Ramos (cell line): ENCODE results near the gene NUTF2.
"Not testable (repeated sequence)": the region's sequence is repeated elsewhere in the genome, so short reads cannot be mapped to it uniquely, and the experiment has no call there.

Source experiments
- in situ Hi-C: fragments of 300-500 bp; cut with MboI; formaldehyde crosslinking; loops from one replicate; pipeline ENCODE4 v1.14.3; 2022; ENCODE audit warnings: low sequenced_read_pairs; ENCODE audit not compliant: unreplicated experiment

The NUTF2 gene

DNA sequence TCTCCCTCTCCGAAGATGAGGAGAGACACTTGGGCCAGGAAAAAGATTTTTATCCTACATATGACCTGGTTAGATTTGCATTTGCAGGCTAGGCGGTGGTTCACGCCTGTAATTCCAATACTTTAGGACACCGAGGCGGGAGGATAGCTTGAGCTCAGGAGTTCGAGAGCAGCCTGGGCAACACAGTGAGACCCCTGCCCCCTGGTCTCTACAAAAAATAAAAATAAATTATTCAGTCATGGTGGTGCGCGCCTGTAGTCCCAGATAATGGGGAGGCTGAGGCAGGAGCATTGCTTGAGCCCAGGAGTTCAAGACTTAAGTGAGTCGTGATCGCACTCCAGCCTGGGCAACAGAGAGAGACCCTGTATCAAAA, 12.5 kb upstream of the NUTF2 start:
- in situ Hi-C loops, result no loop called here

- in situ Hi-C loops, result not testable (repeated sequence)
These were observed 9.5 kb upstream of the NUTF2 start for GRCh38 chr16:67837190-67837589.

DNA sequence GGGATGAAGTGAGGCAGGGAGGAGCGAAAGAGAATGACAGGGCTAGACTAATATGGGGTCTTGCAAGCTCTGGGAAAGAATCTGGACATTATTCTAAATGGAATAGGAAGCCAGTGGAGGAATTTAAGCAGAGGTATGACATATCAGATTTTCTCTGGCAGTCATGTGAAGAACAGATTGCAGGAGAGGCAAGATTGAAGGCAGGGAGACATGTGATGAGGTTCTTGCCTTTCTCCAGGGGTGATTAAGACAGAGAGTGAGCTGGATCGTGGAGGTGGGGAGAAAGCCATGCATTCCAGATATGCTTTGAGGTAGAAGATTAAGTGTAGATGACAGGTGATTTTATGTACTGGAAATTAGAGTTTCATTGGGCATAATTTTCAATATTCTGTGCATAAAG, 8.9 kb upstream of the NUTF2 start:
- in situ Hi-C loops, result no loop called here

DNA sequence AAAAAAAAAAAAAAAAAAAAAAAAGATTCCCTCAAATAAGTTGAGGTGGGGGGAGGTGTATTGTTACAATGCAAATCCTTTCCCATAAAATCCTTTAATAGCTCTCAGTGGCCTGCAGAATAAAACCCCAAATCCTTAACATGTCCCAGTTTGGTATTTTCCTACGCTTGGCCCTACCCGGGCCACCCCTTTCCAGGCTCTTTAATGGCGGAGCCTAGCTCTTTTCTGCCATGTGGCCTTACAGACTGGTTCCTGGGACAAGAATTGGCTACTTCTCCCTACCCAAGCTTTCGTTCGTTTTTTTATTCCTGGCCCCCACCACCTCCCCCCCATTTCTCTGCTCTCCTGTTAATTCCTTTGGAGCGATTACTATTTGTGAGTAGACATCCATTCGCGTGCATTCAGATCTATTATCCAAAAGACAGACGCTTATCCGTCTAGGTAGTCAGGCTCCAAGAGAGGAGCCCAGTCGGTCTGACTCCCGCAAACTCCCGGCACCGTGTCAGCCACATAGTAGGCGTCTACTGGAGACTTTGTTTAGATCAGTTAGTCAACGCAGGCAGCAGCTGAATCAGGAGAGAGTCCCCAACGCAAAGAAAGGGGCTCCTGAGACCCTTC, 5.4 kb upstream of the NUTF2 start:
- in situ Hi-C loops, result no loop called here

DNA sequence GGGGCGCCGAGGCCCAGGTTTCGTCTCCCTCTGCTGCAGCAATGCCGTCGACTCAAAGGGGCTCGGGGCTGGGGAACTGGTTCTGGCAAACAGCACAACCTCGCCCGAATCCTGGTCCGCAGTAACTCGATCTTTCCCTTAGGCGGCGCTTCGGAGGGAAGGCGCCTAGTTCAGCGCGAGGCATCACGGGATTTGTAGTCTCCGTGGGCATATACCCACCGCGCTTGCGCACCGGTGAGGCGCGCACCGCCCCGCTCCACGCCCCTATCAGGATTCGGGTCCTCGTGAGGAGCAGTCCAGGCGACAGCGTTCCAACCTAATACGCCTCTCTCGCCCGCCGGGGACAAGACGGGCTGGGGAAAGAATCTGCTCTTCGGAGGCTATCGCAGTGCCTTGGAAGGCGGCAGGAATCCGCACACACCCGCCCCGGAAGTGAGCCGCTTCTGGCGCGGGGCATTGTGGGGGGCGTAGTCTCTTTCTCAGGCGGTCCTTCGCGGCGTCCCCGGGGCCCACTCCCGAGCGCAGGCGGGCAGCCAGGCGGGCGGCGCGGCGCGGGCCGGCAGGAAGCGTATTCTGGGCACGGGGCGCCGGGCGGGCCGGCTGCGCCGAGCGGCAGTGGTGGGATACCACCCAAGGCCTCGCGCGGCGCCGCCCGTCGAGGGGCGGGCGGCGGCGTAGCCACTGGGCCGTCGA, 4.8 kb upstream of the NUTF2 start, which contains the start of gene THAP11:
Gene THAP11, plus strand, starts transcription at position 505 of the 693 bp plus-strand sequence. CDS start 235 bp downstream, outside the sequence.
- in situ Hi-C loops, result no loop called here

GRCh38 chr16:67842509-67843342, 4.0 kb upstream of the NUTF2 start:
- in situ Hi-C loops, result no loop called here

GRCh38 chr16:67843343-67843765, 3.4 kb upstream of the NUTF2 start:
- in situ Hi-C loops, result no loop called here

- in situ Hi-C loops, result no loop called here
These were observed 2.2 kb upstream of the NUTF2 start for GRCh38 chr16:67844497-67844896.

DNA sequence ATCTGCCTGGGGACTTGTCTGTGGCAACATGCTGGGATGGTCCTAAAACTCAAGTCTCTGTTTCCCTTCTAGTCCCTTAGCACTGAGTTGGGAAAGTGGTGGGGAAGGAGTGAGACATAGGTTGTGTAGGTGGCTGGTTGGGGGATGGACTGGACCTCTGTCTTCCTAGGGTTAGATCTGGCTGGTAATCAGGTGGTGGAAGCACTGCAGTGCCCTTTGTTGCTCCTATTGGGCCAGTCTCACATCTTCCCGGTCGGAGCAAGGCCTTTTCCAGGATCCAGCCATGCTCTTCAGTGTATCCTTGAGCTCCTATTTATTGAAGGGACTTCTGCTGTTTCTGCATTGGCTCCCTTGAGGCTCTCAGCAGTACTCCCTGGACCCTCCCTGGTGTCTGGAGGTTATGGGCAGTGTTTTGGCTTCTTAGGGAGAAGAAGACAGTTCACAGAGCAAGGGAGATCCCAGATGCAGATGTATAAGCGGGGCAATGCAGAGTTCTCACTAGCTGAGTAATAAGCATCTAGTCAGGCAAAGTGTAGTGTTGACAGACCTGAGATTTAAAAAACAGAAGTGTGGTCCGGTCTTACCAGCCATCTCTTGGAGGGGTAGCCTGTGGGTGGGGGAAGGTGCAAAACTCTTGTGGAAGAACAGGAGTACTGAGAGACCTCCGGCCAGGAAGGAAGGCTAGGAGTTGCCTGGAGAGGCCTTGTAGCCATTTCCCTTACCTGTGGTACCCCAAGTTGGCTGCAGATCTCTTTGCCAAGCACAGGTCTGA, 1.3 kb upstream of the NUTF2 start:
- in situ Hi-C loops, result no loop called here

DNA sequence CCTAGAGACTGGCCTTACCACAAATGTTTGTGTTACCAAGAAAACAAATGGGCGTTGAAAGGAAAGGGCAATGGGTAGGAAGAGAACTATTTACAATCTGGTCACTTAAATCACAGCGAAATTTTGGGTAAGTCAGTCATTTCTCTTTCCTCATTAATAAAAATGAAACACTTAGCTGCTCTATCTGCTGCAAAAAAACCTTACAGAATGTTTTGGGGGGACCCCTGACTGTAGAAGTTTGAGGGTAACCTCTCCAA, 742 bp upstream of the NUTF2 start:
- in situ Hi-C loops, result no loop called here

DNA sequence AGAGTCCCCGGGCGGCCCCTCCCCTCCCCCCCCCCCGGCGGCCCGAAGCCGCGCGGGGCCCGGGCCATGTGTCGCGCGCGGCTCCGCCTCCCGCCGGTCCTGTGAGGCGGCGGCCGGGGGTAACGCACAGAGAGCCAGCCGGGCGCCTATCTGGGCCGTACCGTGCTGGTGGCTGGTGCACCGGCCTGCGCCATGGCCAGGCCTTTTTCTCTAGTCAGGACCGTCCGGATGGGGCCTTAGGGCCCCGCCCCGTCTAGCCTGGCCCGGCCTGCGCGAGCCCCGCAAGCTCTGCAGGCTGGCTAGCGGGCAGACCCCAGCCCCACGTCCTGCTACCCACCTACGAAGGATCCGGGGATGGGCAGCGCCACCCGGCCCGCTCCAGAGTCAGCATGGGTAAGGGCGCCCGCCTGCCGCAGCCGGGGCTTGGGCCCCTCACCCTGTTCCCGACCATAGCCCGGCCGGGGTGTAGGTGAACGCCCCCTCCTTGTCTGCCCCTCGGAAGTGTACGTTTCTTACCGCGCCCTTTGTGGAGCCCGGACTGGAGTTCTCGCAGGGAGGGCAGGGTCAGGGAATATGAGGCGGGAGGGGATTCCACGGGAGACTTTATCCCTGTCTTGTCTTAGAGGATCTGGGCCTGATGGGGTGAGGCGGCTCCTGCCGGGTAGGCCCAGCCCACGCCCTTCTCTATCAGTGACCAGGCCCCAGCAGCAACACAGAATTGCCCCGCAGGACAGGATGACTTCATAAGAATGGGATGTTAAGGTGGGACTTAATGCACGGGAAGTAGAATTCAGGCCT, 530 bp downstream of the NUTF2 start, which contains the start of gene CENPT:
Gene CENPT, minus strand, starts transcription at position 630 of the 798 bp plus-strand sequence. CDS start 13,834 bp downstream, outside the sequence.
- in situ Hi-C loops, result no loop called here

DNA sequence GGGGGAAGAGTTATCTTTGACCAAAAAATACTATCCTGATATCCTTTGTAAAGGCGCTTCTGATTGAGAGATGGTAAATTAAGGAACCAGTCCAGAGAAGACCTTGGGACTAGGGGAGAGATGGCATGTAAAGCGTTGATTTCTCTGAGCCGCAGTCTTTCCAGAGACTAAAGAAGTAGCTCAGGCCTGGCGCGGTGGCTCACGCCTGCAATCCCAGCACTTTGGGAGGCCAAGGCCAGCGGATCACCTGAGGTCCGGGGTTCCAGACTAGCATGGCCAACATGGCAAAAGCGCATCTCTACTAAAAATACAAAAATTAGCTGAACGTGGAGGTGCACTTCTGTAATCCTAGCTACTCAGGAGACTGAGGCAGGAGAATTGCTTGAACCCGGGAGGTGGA, 1.4 kb downstream of the NUTF2 start:
- in situ Hi-C loops, result no loop called here

GRCh38 chr16:67853670-67854069, 6.9 kb downstream of the NUTF2 start:
- in situ Hi-C loops, result no loop called here

DNA sequence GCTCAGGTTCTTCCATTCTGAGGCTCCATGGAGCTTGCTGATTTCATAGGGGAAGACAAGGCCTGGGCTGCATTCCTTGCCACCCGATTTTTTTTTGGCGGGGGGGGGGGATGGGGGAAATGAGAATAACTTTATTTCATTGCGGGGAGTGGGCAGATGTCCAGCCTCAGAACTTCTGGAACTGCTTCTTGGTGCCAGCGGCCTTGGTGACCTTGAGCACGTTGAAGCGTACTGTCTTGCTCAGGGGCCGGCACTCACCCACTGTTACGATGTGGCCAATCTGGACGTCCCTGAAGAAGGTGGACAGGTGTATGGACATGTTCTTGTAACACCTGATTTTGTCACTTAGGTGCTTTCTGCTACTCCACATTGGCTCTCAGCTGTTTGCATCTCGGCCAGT, 9.1 kb downstream of the NUTF2 start:
- in situ Hi-C loops, result no loop called here

GRCh38 chr16:67856927-67857546, 10.3 kb downstream of the NUTF2 start:
- in situ Hi-C loops, result no loop called here

- in situ Hi-C loops, result no loop called here
These were observed 11.0 kb downstream of the NUTF2 start for GRCh38 chr16:67857547-67858233.

GRCh38 chr16:67858500-67858899, 11.8 kb downstream of the NUTF2 start:
- in situ Hi-C loops, result no loop called here

DNA sequence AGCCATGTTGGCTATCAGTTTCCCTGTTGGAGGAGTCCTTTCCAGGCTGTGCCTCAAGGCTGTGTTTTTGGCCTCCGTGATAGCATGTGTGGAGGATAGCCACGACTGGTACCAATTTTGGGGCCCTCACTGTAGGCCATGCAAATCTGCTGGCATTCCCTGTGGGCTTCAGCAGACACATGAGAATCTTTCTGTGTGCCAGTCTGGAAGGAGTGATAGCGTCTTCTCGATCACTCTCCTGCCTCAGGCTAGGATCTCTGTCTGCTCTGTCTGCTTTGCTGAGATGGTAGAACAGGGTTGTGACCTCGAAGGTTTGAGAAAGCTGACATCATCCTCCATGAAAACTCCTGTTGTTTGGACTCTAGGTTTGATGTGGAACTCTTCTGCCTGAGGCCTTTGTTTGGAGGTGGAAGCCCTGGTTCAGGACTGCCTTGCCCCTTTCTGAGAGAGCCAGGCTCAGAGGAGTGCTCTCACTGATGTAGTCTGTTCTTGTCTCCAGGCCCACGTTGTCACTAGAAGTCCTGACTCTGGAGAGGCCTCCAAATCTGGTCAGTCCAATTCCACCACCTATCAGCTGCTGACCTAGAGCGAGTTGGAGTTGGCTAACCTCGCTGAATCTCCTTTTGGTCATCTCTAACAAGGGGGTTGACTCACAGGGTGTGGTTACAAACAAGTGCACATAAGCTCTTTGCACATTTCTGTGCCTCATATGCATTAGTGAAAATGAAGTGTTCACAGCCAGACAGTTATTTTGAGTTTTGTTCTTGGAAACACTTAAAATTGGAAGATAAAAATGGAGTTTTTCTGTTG, 14.1 kb downstream of the NUTF2 start:
- in situ Hi-C loops, result no loop called here
